Stimulated activated naive CD4-positive, alpha-beta T cell (primary cell): ENCODE data around the gene P2RX2.

Source experiments
- DNase-seq, 6 experiments: peaks; one replicate each; lab custom pipeline; 2025; lab: John Stamatoyannopoulos, UW

P2RX2 gene

DNA sequence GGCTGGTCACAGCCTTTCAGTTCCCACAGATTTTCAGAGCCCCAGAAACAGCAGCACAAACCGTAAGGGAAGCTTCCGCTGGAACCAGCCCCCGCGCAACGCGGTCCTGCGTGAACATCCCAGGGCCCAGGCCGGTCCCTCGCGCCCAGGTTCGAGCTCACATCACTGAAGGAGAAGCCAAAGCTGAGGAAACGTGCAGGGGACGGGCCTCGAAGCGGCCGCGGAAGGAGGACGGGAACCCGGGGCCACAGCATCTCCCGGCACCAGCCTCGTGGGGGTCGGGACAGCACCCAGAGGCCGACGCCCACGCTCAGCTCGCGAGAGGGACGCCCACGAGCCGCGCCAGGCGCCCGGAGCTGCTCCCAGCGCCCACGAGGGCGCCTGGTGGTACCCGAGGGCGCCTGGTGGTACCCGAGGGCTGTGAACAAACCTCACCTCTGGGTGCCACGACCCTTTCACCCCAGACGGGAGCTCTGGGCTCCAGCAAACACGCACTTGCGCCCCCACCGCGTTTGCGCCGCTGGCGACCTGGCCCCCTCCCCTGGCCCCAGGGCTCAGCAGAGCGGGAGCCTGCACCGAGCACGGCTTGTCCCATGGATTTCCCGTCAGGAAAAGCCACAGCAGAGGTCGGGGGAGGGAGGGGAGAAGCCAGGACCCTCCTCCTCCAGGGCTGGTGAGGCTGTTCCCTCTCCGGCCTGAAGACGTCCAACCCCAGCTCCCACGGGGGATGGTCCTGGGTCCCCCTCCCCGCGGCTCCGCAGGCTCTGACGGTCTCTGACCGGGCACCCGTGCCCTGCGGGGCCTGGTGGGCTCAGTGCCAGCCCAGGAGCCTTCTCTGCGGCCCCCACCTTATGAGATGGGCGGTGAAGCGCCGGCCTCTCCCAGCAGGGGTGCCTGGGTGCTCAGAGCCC, 15.1 kb upstream of the P2RX2 start:
- peak in 4 of 6 experiments; percentile 21 to 80 (median 70) for DNase-seq

GRCh38 chr12:132604151-132604618, 14.4 kb upstream of the P2RX2 start:
- DNase-seq: no peak

DNA sequence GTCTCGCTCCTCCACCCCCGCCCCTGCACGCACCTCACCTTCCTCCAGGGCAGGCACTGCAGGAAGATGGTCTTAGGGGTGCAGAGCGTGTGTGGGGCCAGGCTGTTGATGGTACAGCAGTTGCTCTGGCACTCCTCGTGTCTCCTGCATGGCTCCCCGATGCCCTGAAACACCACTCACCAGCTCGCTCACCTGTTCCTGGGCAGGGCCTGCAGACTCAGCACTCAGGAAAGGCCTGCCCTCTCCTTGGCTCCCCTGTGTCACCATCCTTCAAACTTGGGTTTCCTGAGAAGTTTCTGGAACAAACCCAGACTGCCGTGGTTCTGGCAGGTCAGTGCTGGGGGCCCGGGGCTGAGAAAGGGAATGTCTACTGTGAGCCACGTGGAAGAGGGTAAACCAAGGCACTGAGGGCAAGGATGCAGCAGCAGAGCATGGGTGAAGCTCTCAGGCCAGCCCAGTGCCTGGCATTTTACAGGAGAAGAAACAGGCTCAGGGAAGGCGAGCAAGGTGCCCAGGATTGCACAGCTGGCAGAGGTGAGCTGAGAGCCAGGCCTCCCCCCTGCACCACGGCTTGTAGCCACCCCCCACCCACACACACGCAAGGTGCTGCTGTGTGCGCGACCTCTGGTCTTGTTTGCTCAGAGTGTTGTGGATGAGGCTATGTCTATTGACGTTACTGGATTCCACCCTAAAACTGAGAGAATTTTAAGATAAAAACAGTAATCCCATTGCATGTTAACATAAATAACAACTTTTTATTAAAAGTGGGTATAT, 13.7 kb upstream of the P2RX2 start:
- no peak for DNase-seq

DNA sequence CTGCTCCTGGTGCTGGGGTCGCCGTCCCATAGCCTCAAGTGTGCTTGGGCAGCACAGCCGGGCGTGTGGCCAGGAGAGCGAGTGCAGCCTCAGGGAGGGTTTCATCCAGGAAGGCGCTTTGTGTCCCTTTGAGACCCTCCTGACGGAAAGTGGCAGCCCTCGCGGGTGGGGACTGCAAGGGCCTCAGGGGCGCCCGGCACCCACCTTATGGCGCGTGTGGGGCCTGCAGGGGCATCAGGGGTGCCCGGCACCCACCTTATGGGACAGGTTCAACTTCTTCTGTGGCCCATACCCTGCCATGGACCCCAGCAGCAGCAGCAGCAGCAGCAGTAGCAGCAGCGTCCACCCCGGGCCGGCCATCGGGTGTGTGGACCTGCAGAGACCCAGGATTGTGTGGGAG, 12.7 kb upstream of the P2RX2 start:
- no peak for DNase-seq

GRCh38 chr12:132606466-132606865, 12.1 kb upstream of the P2RX2 start:
- DNase-seq: no peak

DNA sequence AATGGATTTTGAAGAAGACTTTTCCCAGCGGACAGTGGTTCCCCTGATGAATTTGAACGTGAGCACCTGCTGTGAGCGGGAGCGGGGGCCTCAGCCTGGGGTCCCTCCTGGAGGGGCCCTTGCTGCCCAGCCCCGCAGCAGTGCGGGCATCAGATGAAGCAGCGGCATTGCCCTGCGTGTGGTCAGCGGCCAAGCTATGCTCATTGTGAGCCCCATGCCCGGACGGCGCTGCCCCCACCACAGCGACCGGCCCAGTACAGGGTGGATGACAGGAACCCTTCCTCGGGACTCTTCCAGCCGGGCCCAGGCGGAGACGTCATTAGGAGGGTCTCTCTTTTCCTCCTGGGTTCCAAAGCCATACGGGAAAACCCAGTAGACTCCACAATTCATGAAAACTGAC, 11.6 kb upstream of the P2RX2 start:
- no peak for DNase-seq

- DNase-seq: no peak
These were observed 10.1 kb upstream of the P2RX2 start for GRCh38 chr12:132608231-132609171.

DNA sequence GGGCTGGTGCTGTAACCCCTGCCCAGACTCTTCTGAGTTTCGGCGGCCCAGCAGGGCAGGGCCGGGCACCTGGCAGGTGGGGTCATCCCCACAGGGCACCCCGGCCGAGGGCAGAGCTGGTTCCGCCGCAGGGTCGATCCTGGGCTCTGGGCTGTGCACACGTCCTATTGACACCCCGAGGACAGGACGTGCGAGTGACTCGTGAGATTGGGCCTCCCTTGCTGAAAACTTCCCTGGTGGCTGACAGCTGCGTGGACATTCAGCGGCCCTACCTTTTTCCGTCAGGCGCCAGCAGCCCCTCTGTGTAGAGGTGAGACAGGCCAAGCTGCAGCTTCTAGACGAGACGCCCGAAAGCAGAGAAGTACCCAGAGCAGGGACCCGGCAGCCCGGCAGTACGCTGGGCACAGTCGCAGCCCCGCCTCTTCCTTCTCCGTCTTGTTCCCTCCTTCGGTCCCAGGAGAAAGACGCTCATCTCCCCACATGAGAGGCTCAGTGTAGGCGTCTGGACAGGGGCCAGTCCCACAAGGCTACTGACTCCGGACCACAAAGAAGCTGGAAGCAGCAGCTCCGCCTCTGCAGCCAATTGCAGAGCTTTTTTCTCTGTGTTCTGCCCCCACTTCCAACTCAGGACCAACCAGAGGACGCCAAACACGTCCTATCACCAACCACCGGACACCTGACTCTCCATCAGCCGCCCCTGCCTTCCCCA, 8.4 kb upstream of the P2RX2 start, which contains the start of gene LRCOL1:
TSS of gene LRCOL1 (minus strand) at position 532 of the 709 bp plus-strand sequence. CDS start 4,331 bp downstream, outside the sequence.
- no peak for DNase-seq

DNA sequence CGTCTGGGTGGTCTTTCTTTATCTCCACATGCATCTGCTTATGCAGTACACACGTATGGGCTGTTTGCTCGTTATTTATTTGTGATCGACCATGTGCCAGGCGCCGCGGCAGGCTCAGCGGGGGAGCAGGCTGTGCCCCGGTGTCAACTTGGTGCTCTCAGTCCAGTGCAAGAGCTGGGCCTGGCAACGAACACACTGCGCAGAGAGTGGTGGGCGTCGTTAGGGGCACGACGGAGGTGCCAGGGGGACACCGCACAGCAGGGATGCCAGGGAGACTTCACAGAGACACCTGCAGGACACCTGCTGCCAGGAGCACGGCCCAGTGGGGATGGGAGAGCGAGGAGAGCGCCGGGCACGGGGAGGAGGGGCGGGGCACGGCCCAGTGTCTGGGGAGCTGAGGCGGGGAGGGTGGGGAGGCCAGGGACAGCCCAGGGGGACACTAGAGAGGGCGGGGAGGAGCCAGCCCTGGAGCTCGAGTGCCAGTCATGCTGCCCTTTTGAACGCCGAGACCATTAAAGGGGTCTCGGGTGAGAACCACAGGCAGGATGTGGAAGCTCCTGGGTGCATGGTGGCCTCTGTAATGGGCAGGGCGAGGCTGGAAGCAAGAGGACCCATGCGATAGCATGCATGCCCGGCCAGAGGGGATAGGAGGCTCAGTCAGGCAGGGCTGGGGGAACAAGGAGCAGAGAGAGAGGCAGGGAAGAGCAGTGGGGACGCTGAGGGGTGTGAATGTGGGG, 7.5 kb upstream of the P2RX2 start:
- DNase-seq: no peak

GRCh38 chr12:132611620-132612019, 7.0 kb upstream of the P2RX2 start:
- no peak for DNase-seq

DNA sequence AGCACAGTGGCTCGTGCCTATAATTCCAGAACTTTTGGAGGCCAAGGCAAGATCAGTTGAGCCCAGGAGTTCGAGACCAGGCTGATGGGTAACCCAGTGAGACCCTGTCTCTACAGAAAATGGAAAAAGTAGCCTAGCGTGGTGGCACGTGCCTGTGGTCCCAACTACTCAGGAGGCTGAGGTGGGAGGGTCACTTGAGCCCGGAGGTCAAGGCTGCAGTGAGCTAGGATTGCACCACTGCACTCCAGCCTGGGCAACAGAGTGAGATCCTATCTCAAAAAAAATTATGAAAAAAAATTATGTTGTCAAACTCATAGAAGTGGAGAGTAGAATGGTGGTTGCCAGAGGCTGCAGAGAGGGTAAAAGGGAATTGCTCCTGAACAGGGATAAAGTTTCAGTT, 4.5 kb upstream of the P2RX2 start:
- DNase-seq: no peak

DNA sequence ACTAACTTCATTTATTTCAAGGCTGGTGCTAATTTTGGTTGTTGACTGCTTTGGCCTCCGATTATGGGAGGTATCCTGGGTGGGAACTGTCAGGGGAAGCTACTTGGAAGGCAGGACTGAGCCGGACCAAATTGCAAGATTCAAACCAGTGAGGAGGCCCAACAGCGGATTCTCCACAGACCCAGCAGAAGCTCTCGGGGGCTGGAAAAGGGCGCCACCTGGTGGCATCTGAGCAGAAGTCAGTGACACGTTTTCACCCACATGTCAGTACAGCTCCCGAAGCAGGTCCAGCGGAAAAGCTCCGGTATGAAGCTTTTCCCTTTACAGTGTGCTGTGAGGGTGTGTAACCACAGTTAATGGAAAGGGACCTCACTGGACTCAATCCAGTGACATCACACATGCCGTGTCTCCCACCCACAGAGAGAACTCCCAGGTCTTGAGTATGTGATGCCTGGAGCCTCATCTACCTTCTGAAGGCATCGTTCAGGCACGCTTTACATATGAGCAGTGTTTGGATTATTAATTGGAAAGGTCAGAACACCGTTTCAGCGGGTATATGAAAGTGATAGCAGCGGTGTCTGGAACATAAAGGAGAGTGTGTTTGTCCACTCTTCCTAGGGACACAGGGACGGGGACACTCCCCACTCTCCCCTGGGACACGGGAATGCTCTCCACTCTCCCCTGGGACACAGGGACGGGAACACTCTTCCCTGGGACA, 3.6 kb upstream of the P2RX2 start:
- peak; percentile 49 to 84 (median 70) for DNase-seq

DNA sequence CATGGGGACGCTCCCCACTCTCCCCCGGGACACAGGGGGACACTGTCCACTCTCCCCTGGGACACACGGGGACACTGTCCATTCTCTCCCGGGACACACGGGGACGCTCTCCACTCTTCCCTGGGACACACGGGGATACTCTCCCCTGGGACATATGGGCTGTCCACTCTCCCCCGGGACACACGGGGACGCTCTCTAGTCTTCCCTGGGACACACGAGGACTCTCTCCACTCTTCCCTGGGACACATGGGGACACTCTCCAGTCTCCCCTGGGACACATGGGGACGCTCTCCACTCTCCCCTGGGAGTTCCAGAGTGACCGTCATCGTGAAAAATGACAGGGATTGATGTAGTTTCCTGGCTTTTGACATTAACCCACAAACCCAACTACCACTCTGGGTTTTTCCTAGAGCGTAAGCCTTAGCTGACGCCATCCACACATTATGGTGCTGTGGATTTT, 3.0 kb upstream of the P2RX2 start:
- no peak for DNase-seq

- no peak for DNase-seq
These were observed 1.4 kb upstream of the P2RX2 start for GRCh38 chr12:132617135-132617701.

GRCh38 chr12:132617822-132618682, 524 bp upstream of the P2RX2 start:
- DNase-seq: no peak

DNA sequence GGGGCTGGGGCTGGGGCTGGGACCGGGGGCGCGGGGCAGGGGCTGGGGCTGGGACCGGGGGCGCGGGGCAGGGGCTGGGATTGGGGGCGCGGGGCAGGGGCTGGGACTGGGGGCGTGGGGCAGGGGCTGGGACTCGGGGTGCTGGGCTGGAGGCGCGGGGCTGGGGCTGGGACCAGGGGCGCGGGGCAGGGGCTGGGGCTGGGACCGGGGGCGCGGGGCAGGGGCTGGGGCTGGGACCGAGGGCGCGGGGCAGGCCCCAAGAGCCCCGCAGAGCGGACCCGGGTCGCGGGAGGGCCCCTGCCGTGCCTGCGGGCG, 452 bp downstream of the P2RX2 start:
- no peak for DNase-seq

- no peak for DNase-seq
These were observed 973 bp downstream of the P2RX2 start for GRCh38 chr12:132619386-132620112.
